HG02678 (cell line): ENCODE data around the gene AKAP6.

Source experiments
- ATAC-seq: cut with Tn5 transposase; IDR thresholded peaks from one replicate; pipeline ENCODE4 v1.9.1; 2021; ENCODE audit warnings: mild to moderate bottlenecking, moderate library complexity; ENCODE audit not compliant: unreplicated experiment

AKAP6 gene

DNA sequence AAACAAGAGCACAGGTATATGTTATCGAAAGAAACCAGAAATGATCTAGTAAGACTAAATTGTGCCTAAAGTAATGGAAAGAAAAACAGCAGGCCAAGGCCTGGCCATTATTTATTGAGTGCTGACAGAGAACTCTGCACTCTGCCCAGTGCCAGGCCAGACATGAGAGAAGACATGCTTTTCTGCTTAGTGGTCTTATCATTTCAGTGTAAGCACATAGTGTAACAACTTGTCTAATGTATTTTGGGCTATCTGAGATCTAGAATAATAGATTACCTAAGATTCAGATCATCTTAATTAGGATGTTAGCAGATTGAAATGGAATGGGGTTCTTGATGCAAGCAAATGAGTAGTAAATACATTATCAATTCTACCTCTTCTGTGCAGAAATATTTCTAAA lies 278.3 kb downstream of the AKAP6 start:
- no peak for ATAC-seq

DNA sequence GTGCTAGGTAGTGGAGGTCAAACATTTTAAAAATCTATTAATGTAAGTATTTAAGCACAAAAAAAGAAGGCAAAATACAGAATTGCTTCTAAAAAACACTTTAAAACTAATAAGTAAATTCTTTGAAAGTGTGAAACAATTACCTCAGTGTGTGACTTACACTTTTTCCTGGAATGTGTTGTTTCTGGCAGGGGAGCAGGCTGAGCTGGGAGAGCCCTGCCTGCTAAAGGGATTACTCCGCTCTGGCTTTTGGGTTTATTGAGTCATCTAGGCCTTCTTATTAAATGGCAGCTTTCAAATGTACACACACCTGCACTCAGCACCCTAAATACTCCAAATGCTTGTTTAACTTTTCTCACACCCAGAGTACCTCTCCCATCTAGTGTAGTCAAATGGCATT lies 279.8 kb downstream of the AKAP6 start:
- ATAC-seq, result no peak

DNA sequence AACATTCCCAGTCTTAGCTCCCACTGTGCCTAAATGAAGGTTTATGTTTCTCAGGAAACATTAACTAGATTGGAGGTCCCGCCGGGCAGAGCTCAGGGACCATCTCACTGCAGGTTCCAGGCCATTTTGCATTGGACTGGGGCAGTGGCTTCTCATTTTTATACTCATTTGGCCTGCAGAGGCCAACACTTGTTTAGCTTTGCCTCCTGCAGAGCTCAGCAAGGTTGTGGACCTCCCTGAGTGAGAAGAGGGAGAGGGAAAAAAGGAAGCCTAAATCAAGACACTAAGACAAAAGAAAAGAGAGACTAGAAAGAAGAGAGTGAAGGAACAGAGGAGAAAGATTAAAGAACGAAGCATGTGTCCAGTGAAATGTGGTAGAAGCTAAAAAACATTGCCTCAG lies 280.3 kb downstream of the AKAP6 start:
- ATAC-seq, result no peak

DNA sequence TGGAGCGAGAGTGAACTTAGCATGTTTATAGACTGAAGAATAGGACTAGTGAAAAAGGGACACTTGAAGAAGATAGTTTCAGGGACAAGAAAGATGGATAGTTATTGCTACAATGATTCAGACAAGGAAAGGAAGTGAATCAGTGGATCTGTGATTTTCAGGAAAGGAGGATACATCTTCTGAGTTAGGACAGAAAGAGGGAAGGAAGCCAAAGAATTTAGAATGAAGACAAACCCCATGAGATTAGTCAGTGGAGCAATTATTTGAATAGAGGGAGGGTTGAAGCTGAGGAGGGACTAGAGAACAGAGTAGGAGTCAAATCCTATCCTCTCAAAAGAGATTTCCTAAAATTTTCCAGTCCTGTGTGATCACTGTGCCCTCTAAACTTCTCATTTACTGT lies 282.7 kb downstream of the AKAP6 start:
- ATAC-seq, result no peak

DNA sequence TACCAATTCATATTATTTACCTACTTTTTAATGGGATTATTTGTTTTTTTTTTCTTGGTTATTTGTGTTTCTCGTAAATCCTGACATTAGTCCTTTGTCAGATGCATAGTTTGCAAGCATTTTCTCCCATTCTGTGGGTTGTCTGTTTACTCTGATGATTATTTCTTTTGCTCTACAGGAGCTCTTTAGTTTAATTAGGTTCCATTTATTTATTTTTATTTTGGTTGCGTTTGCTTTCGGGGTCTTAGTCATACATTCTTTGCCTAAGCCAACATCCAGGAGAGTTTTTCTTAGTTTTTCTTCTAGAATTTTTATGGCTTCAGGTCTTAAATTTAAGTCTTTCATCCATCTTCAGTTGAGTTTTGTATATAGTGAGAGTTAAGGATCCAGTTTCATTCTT lies 289.9 kb downstream of the AKAP6 start:
- no peak for ATAC-seq

DNA sequence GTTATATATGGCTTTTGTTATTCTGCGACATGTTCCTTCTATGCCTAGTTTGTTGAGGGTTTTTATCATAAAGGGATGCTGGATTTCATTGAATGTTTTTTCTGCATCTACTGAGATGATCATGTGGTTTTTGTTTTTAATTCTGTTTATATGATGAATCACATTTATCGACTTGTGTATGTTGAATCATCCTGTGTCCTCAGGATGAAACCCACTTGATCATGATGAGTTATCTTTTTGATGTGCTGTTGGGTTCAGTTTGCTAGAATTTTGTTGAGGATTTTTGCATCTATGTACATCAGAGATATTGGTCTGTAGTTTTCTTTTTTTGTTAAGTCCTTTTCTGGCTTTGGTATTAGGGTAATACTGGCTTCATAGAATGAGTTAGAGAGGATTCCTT lies 291.2 kb downstream of the AKAP6 start:
- ATAC-seq, result no peak

DNA sequence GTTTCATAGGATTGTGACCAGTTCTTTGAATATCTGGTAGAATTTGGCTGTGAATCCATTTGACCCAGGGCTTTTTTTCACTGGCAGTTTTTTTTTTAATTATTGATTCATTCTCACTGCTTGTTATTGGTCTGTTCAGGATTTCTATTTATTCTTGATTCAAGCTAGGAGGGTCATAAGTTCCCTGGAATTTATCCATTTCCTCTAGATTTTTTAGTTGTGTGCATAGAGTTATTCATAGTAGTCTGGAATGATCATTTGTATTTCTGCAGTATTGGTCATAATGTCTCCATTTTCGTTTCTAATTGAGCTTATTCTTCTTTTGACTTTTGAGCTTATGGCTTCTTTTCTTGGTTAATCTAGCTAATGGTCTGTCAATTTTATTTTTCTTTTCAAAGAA lies 291.6 kb downstream of the AKAP6 start:
- no peak for ATAC-seq

DNA sequence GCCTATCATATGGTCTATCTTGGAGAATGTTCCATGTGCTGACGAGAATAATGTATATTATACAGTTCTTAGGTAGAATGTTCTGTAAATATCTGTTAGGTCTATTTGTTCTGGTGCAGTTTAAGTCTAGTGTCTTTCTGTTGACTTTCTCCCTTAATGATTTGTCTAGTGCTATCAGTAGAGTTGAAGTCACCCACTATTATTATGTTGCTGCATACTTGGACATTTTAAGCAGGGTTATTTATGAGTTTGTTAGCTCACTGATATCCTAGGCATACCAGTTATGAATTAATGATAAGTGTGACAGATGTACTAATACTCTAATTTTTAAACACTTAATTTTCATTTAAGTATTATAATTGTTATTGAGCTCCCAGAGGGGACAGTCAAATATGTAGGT lies 292.5 kb downstream of the AKAP6 start:
- ATAC-seq, result no peak

DNA sequence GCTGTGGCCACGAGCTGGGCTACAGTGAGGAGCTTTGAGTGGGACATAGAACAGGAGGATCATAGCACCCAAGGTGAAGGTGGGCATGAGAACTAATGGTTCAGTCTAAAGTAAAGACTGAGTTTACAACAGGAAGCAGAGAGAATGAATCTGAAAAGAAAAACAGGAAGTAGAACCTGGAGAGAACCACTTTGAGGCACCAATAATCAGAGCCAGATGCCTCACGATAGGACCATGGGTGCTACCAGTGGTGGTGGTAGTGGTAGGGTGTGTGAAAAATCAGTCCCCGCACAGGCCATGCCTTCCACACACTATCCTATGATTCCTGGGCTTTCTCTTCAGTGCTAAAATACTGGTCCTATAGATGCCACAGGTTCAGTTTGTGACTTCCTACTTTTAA lies 293.6 kb downstream of the AKAP6 start:
- ATAC-seq, result no peak

DNA sequence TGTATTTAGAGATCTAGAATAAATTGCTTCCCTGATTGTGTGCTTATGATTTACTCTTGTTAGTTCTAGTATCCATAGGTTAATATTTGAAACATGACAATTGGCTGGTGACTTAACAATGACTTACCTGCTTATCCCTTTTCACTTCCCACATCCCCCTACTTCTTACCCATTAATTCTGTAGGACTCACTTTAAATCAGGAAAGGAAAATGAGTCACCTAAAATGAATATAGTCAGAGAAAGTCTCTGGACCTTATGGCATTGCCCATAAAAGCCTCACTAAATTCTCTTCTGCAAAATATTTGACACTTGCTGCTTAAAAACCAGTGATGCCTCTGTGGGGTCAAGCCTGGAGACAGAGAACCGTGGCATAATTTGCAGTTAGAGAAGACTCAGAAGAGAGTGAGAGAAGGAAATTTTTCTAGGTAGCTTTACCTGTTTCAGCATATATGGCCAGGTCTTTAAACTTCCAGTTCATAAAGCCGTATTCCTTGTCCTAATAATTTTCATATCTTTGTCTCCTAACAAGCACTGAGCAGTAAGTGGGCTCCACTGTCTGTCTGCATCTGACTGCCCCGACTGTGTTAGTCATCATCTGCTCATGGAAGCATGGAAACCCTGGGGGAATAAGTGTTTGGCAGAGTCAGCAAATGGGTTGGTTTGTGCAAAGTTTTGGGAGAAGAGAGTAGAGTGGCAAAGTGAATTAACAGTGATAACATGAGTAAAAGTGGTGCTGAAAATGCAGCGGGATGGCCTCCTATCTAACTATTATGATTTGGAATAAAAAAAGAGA lies 294.4 kb downstream of the AKAP6 start:
- ATAC-seq, result no peak

DNA sequence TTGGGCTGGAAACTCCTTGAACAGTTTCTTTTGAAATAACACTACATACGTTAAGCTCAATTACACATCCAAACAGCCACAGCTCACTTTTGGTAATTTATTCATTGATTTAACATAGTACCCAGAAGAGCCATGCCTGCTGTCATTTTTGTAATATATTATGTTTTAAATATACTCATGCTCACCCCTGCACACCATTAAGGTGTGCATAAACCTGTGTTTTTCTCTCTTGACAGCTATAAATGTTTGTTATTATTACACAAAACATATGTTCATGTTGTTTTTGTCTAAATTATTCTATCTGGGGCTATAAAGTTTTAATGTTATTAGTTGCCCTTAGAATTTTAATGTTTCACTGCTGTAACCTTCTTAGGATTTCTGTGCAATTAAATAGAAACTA lies 296.1 kb downstream of the AKAP6 start:
- no peak for ATAC-seq

DNA sequence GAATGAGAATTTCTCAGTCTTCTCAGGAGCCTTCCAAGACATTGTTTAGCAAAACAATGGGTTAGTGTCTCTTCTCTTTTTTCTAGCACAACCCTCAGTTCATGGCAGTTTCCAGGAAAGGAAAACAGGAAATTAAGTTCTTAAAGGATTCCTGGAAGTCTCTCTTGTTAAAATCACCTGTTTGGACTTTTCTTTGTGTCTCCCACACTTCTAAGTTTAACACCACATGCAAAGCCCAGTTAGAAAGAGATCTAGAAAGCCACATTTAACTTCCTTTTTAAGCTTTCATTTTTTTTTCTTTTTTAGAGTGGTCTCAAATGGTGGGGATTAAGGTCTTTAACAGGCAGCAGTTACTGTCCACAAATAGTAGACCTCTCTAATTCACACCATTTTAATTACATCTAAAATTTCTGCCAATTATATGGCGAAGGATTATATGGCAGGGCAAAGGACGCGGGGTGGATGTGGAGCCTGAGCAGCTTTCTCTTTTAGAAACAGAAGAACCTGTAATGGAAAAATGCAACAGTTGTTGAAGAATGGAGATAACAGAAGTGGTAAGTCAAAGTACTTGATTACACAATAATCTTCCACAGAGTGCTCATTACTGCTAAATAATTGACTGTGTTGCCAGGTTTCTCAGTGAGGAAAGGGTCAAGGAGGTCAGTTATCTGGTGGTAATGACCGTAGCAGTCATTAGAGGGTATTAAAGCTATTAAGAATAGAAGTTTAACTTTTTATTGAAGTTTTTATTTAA lies 298.6 kb downstream of the AKAP6 start:
- no peak for ATAC-seq

DNA sequence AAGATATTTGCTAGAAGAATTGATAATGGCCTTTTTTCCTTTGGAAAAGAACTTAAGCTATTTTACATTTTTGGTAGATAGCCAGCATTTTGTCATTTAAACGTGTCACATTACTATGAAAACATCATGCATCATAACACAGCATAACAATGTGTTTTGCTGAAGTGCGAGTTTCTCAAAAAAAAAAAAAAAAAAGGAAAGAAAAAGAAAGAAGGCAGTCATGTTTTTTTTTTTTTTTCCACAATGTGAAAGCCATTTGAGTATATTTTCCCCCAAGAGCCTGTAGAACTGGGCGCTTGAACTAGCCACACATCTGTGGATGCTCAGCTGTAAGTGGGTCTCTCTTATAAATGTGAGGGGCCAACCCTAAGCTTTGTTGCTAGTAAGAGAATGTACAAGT lies 300.1 kb downstream of the AKAP6 start:
- ATAC-seq, result no peak

DNA sequence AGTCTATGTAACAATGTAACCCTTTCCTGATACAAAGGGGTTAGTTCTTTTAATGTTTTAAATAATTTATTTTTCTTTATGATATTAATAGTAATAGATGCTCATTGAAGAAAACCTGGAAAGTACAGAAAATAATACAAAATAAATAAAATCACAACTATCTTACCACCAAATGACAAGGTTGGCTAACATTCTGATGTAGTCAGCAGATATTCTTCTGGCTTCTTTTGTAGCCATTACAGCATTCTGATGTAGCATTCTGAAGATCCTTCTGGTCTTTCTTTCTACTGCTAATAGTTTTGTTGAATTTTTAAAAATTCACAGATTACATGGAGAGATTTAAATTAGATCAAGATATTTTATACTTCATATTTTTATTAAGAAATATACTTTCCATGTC lies 301.6 kb downstream of the AKAP6 start:
- no peak for ATAC-seq

DNA sequence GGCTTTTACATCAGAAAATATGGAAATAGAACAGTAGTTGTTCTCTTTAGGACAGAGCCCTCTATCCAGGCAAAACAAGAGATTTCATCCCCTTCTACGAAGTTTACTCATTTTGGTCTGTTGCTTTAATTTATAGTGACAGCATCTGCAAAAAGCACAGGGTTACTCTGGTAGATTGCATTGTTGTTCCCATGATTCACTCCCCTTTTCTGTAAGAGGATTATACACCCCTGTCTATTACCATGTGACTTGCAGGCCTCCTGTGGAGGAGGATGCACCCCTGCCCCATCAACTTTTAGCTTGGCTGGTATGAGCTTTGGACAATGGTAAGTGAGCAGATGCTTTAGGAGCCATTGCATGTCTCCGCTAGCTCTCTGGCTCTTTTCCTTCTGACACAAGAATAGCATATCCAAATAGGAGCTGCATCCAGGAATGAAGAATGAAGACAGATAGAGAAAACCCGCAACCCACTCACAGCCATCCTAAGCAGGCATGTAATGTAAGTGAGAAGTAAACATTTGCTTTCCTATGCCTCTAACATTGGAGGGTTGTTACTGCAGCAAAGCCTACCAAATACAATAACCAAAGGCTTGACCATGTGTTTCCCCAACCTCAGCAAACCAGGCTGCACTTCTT lies 304.2 kb downstream of the AKAP6 start:
- ATAC-seq, result no peak

DNA sequence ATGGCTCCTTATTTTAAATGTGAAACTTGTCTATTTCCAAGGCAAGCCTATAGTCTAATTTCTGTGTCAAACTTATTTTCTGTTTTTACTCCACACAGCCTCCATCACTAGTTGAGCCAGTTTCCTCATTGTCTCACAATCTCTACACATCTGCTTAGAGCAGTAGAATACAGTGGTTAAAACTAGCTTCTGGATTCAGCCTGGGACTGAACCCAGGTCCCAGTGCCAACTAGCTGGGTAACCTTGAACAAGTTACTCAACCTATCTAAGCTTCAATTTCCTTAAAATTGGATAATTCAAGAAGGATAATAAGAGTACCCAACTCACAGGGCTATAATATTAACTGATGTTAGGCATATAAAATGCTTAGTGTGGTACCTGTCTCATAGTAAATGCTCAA lies 304.8 kb downstream of the AKAP6 start:
- ATAC-seq, result no peak

DNA sequence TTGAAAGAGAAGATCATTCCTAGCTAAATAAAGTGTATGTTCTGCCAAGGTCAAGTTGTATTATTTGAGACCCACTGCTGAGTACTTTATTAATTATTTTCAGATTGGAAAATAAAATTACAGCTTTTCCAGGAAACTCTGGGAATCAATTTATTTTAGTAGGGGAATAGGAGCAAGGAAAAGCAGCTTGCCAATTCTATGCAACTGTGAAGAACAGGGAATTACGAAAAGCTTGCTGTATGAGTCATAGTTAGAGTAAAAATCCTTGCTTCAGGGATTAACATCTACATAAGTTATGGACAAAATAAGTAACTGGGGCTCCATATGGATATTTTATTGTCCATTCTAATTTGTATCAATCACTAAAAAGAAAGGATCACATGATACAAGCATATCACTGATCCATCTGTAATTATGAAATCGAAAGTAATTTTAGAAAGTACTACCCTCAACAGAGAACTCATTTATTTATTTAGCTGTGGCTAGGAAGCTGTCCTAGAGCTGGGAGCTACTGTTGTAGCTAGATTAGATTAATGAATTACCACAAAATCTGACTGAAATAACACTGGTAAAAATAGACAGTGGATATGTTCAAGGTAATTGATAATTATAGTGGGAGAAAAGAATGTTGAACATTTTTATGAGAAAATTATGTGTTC lies 306.1 kb downstream of the AKAP6 start:
- no peak for ATAC-seq

DNA sequence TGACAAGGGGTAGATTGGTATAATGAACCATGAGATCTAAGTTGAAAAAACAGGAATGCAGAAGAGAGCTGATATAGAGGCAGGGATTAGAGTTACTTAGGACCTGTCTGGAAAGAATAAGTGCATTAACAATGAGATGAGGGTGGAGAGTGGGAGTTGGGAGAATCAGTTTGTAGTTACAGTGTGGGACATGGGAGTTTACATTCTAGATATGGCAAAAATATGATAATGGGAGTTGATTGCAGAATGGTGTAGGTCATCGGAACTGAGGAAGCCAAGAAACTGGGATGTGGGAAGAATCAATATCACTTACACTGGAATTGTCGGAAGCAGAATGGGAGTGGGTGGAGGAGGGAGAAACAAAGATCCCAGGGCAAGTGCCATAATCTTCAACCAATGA lies 308.5 kb downstream of the AKAP6 start:
- no peak for ATAC-seq

DNA sequence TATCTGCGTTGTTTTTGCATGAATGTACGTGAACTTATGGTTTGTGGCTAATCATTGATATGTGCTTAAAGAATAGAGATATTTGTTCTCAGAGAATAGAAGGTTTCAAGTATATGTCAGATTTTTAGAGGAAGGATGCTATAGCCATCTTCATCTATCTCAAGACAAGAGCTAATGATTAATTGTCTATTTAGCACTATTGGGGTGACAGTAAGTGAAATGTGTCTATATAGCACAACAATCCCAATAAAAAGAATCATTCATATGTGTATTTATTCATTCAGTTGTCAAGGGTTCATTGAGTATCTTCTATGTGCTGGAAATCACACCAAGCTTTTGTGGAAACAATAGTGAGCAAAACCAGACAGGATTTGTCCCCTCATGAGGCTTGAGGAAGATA lies 310.1 kb downstream of the AKAP6 start:
- ATAC-seq, result no peak

DNA sequence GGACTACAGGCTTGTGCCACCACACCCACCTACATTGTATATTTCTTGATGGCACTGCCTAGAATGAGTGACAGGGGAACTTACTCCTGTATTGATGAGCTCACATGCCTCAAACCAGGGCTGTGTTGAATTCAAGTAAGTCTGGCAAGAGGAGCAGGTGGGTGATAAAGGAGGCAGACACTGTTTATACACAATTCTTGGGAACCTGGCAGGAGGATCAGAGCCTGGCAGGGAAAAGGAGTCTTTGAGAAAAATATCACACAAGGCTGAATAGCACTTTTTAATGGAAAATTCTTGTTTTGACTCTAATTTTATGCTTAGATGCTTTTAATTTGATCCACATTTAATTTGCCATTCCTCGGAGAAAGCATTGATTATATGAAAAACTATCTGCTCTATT lies 316.5 kb downstream of the AKAP6 start:
- no peak for ATAC-seq

DNA sequence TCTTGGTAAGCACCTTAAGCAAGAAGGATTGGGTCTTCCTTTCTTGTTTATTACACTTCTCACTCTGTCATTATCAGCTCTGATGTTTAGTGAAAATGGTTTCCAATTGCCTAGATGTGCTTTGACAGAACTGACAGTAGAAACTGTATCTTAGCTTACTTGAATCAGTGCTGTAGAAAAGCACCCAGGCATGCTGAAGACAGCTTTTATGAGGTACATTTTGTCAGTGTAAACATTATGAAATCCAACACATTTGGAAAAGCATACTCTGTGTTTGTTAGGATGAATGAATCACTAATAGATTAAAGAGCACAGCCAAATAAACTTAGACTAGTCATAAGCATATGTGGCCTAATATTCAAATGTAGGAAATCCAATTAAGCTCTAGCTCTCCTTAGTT lies 319.3 kb downstream of the AKAP6 start:
- ATAC-seq, result no peak

DNA sequence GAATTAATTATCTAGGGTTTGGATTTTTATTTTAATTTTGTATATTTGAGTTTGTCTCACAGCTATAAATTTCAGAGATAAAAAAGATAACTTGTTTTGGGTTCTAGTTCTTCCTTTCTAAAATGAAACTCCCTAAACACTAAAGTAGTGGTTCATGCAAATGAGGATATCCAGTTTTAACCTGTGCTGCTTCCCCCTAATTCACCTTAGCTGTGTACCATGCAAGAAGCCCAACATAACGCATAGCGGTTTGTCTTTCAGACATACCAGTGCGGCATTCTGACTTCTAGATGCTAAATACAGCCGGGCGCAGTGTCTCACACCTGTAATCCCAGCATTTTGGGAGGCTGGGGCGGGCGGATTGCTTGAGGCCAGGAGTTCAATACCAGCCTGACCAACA lies 320.9 kb downstream of the AKAP6 start:
- ATAC-seq, result no peak
